IMR-90 (cell line): ENCODE data around the gene PLSCR3. TPM values are rescaled to one million over a fixed set of nuclear protein-coding genes. Genes with fewer than 3 reads are reported as not detected.

Source experiments
- ATAC-seq: fragments of 200-7000 bp; cut with Tn5 transposase; 2 replicates; pipeline ENCODE4 v1.9.1; 2020; ENCODE audit warnings: low read depth, mild to moderate bottlenecking, moderate library complexity
- BruUV-seq: library from RNA; stranded (reverse); fragments of 400-500 nt; replicated peaks from 2 replicates; lab custom pipeline; 2021; lab: Mats Ljungman, UMichigan
- CTCF ChIA-PET: fragments of 300-600 bp; formaldehyde crosslinking; extraction: SDS; loops from one replicate; lab custom pipeline; 2021; ENCODE audit warnings: antibody characterized with exemption; lab: Yijun Ruan, JAX
- POLR2A ChIA-PET: fragments of 300-600 bp; sonication (Branson Sonifier 250); formaldehyde crosslinking; loops from one replicate; lab custom pipeline; 2022; ENCODE audit warnings: antibody characterized with exemption; ENCODE audit not compliant: unreplicated experiment; lab: Charles Lee
- DNase-seq: peaks from one replicate; pipeline ENCODE4 v3.0.0; 2013
- H2AFZ ChIP-seq: replicated peaks from 2 replicates; pipeline ENCODE3; 2013; ENCODE audit warnings: low read length, mild to moderate bottlenecking; ENCODE audit not compliant: poor library complexity
- H2AK5ac ChIP-seq: 2 replicates; pipeline ENCODE4 v1.6.1; 2013; ENCODE audit warnings: low read depth, low read length, inconsistent platforms
- H2AK9ac ChIP-seq: replicated peaks from 2 replicates; pipeline ENCODE3; 2013; ENCODE audit warnings: mild to moderate bottlenecking, low read depth, low read length, moderate library complexity; ENCODE audit not compliant: poor library complexity
- H2BK120ac ChIP-seq: 2 replicates; pipeline ENCODE4 v1.6.1; 2013; ENCODE audit warnings: low read depth, low read length, inconsistent platforms
- H2BK15ac ChIP-seq: 3 replicates; pipeline ENCODE4 v1.6.1; 2013; ENCODE audit warnings: low read depth, low read length, inconsistent platforms
- H2BK20ac ChIP-seq: 2 replicates; pipeline ENCODE4 v1.6.1; 2013; ENCODE audit warnings: low read depth, mild to moderate bottlenecking, inconsistent platforms, low read length, moderate library complexity
- H2BK5ac ChIP-seq: 2 replicates; pipeline ENCODE4 v1.6.1; 2013; ENCODE audit warnings: mild to moderate bottlenecking, low read depth, low read length, inconsistent platforms; ENCODE audit not compliant: poor library complexity, severe bottlenecking
- H3K14ac ChIP-seq: replicated peaks from 2 replicates; pipeline ENCODE4 v1.6.1; 2013; ENCODE audit warnings: low read depth, low read length, inconsistent platforms
- H3K18ac ChIP-seq: 2 replicates; pipeline ENCODE4 v1.6.1; 2013; ENCODE audit warnings: low read depth, low read length, control low read depth
- H3K23ac ChIP-seq: 2 replicates; pipeline ENCODE4 v1.6.1; 2013; ENCODE audit warnings: low read depth, low read length, inconsistent platforms
- H3K27ac ChIP-seq: 2 replicates; pipeline ENCODE4 v1.5.1; 2013; ENCODE audit warnings: mild to moderate bottlenecking, control low read depth, low read length; ENCODE audit not compliant: insufficient read depth
- H3K27me3 ChIP-seq: 2 replicates; pipeline ENCODE4 v1.6.1; 2013; ENCODE audit warnings: low read length; ENCODE audit not compliant: control insufficient read depth, insufficient read depth
- H3K36me3 ChIP-seq: 2 replicates; pipeline ENCODE4 v1.6.1; 2013; ENCODE audit warnings: low read length, mixed read lengths; ENCODE audit not compliant: control insufficient read depth, insufficient read depth
- H3K4ac ChIP-seq: 2 replicates; pipeline ENCODE4 v1.6.1; 2013; ENCODE audit warnings: low read depth, low read length, inconsistent platforms
- H3K4me1 ChIP-seq: 2 replicates; pipeline ENCODE4 v1.6.1; 2013; ENCODE audit warnings: low read length, mixed read lengths; ENCODE audit not compliant: control insufficient read depth, insufficient read depth
- H3K4me2 ChIP-seq: 2 replicates; pipeline ENCODE4 v1.6.1; 2013; ENCODE audit warnings: low read depth, mild to moderate bottlenecking, control low read depth, low read length, moderate library complexity
- H3K4me3 ChIP-seq: 2 replicates; pipeline ENCODE4 v1.5.1; 2013; ENCODE audit warnings: low read depth, mild to moderate bottlenecking, control low read depth, low read length, moderate library complexity; ENCODE audit not compliant: insufficient read depth
- H3K56ac ChIP-seq: 2 replicates; pipeline ENCODE4 v1.6.1; 2013; ENCODE audit warnings: low read length, inconsistent platforms; ENCODE audit not compliant: insufficient read depth; ENCODE audit errors: extremely low read depth
- H3K79me1 ChIP-seq, 2 experiments: 2 replicates each; pipeline ENCODE4 v1.6.1; 2013; ENCODE audit warnings: low read length in 2 of 2, inconsistent platforms in 1 of 2, low read depth in 1 of 2
- H3K9ac ChIP-seq: 2 replicates; pipeline ENCODE4 v1.6.1; 2013; ENCODE audit warnings: low read depth, low read length, control low read depth
- H3K9me1 ChIP-seq: 2 replicates; pipeline ENCODE4 v1.6.1; 2013; ENCODE audit warnings: low read length, inconsistent platforms; ENCODE audit not compliant: insufficient read depth
- H3K9me3 ChIP-seq: 2 replicates; pipeline ENCODE4 v1.6.1; 2013; ENCODE audit warnings: low read length; ENCODE audit not compliant: control insufficient read depth, insufficient read depth
- H4K20me1 ChIP-seq: 2 replicates; pipeline ENCODE4 v1.6.1; 2013; ENCODE audit warnings: low read length, inconsistent platforms; ENCODE audit not compliant: insufficient read depth
- H4K5ac ChIP-seq: 2 replicates; pipeline ENCODE4 v1.6.1; 2013; ENCODE audit warnings: mild to moderate bottlenecking, low read depth, low read length, control low read depth
- H4K8ac ChIP-seq, 2 experiments: 2 replicates each; pipeline ENCODE4 v1.6.1; 2013; ENCODE audit warnings: low read depth in 2 of 2, low read length in 2 of 2, control low read depth in 1 of 2, inconsistent platforms in 1 of 2
- H4K91ac ChIP-seq: 2 replicates; pipeline ENCODE4 v1.6.1; 2013; ENCODE audit warnings: low read depth, low read length, inconsistent platforms; ENCODE audit not compliant: insufficient read depth
- BHLHE40 ChIP-seq: fragments of 150-350 bp; IDR thresholded peaks from 2 replicates; pipeline ENCODE4 v1.6.1; 2016; ENCODE audit warnings: mild to moderate bottlenecking, low read depth, low read length
- CEBPB ChIP-seq: IDR thresholded peaks from 2 replicates; pipeline ENCODE4 v1.6.1; 2012; ENCODE audit warnings: low read depth, low read length, improper control_type of control experiment
- CHD1 ChIP-seq: IDR thresholded peaks from 2 replicates; pipeline ENCODE4 v1.6.1; 2012; ENCODE audit warnings: low read depth, low read length, improper control_type of control experiment
- CTCF ChIP-seq: conservative IDR thresholded peaks from 2 replicates; pipeline ENCODE4 v1.5.1; 2012; ENCODE audit warnings: mild to moderate bottlenecking, low read depth, low read length, improper control_type of control experiment
- ELK1 ChIP-seq: fragments of 150-350 bp; IDR thresholded peaks from 2 replicates; pipeline ENCODE4 v1.6.1; 2016; ENCODE audit warnings: low read depth, mild to moderate bottlenecking, low read length, moderate library complexity, borderline replicate concordance
- FOS ChIP-seq: fragments of 150-350 bp; IDR thresholded peaks from 2 replicates; pipeline ENCODE4 v1.6.1; 2016; ENCODE audit warnings: low read depth, low read length
- MAFK ChIP-seq: IDR thresholded peaks from 2 replicates; pipeline ENCODE4 v1.6.1; 2012; ENCODE audit warnings: low read depth, low read length, improper control_type of control experiment
- MAZ ChIP-seq: IDR thresholded peaks from 2 replicates; pipeline ENCODE4 v1.6.1; 2012; ENCODE audit warnings: low read depth, mild to moderate bottlenecking, low read length, improper control_type of control experiment, moderate library complexity, borderline replicate concordance
- MXI1 ChIP-seq: IDR thresholded peaks from 2 replicates; pipeline ENCODE4 v1.6.1; 2012; ENCODE audit warnings: low read depth, mild to moderate bottlenecking, low read length, moderate library complexity, borderline replicate concordance
- NFE2L2 ChIP-seq: fragments of 150-350 bp; IDR thresholded peaks from 2 replicates; pipeline ENCODE4 v1.6.1; 2016; ENCODE audit warnings: low read depth, mild to moderate bottlenecking, low read length
- POLR2A ChIP-seq: IDR thresholded peaks from 2 replicates; pipeline ENCODE4 v1.6.1; 2012; ENCODE audit warnings: mild to moderate bottlenecking, low read depth, low read length
- RFX5 ChIP-seq: IDR thresholded peaks from 2 replicates; pipeline ENCODE4 v1.8.0; 2012; ENCODE audit warnings: low read depth, mild to moderate bottlenecking, low read length, moderate library complexity
- SMC3 ChIP-seq: fragments of 150-350 bp; IDR thresholded peaks from 2 replicates; pipeline ENCODE4 v1.6.1; 2016; ENCODE audit warnings: low read depth, mild to moderate bottlenecking, antibody characterized with exemption, low read length, moderate library complexity
- USF2 ChIP-seq: fragments of 150-350 bp; IDR thresholded peaks from 2 replicates; pipeline ENCODE4 v1.6.1; 2017; ENCODE audit warnings: mild to moderate bottlenecking, antibody characterized with exemption, low read length, low read depth
- WGBS, 2 experiments: methylation state at CpG; one replicate each; pipeline versions ENCODE4 v1.1.5 to v1.1.7; 2013; ENCODE audit warnings: missing lambda C conversion rate in 2 of 2; ENCODE audit not compliant: insufficient read length in 1 of 2; ENCODE audit errors: extremely low coverage in 2 of 2; 5-methylcytosine and 5-hydroxymethylcytosine counted together
- dilution Hi-C: fragments of 300-500 bp; cut with HindIII; formaldehyde crosslinking; loops from one replicate; pipeline ENCODE4 v1.14.3; 2018; ENCODE audit warnings: low sequenced_read_pairs; ENCODE audit not compliant: unreplicated experiment
- in situ Hi-C: fragments of 300-500 bp; cut with MboI; formaldehyde crosslinking; loops from 3 replicates; pipeline ENCODE4 v1.14.3; 2019; ENCODE audit warnings: low sequenced_read_pairs, inconsistent platforms, mixed read lengths
- intact Hi-C: fragments of 100-400 bp; cut with micrococcal nuclease; formaldehyde crosslinking; loops from 2 replicates; pipeline ENCODE4 v1.10.0; 2022
- polyA plus RNA-seq, 3 experiments: library from polyadenylated mRNA; depleted of rRNA; stranded (reverse); fragments of >200 nt; gene quantifications; 2 replicates each; pipeline ENCODE4 v1.2.3, GENCODE V29; 2012; ENCODE audit warnings: low replicate concordance in 1 of 3
- total RNA-seq: library from RNA; depleted of rRNA; stranded (reverse); fragments of >200 nt; gene quantifications from 2 replicates; pipeline ENCODE4 v1.2.3, GENCODE V29; 2012

PLSCR3 gene
- total and polyA plus RNA-seq, 2 of the 4 experiments (the other 2 are of a cell fraction): 6.1 to 116 TPM

GRCh38 chr17:7380855-7381683, 13.3 kb downstream of the PLSCR3 start, which contains the start of gene TNK1:
TSS of gene TNK1 (plus strand) at chr17:7381089. CDS start at chr17:7382927, 1,838 bp downstream.
- H2BK20ac ChIP-seq: no peak within 1 kb of the TSS
- no peak within 1 kb of the TSS for H4K5ac ChIP-seq
- 5% methylated on average over 23 of the region's 52 CpGs; no CpG with 5 or more reads in 1 of the 2 experiments for WGBS, 2 experiments
- peak within 1 kb of the TSS; percentile 57 for H2AK9ac ChIP-seq
- in situ Hi-C loops (no loop called here), intact Hi-C loops (no loop called here), dilution Hi-C loops (no loop called here)
- H3K36me3 ChIP-seq: no peaks in the 10 kb centered on the region
- H4K8ac ChIP-seq: no peak within 1 kb of the TSS; a peak in 1 of 4 replicates
- H3K9ac ChIP-seq: no peak within 1 kb of the TSS; the same call in 1 of the 2 replicates
- H2BK15ac ChIP-seq: no peak within 1 kb of the TSS
- no peak within 1 kb of the TSS for H3K27ac ChIP-seq
- H3K79me1 ChIP-seq: no peaks in the 10 kb centered on the region
- no peak within 1 kb of the TSS for H2BK5ac ChIP-seq
- no peak within 1 kb of the TSS for H4K91ac ChIP-seq
- ATAC-seq: peak; percentile 4; the same call in 1 of the 2 replicates
- peak within 1 kb of the TSS; percentile 3 for H3K4me2 ChIP-seq
- no peaks in the 10 kb centered on the region for H4K20me1 ChIP-seq
- peaks cover 2% of the 10 kb centered on the region; the same call in 1 of the 2 replicates for H3K9me1 ChIP-seq
- H3K4ac ChIP-seq: no peak within 1 kb of the TSS
- H3K4me3 ChIP-seq: peak within 1 kb of the TSS; percentile 11; the same call in 1 of the 2 replicates
- H3K14ac ChIP-seq: no peak within 1 kb of the TSS
- H3K23ac ChIP-seq: no peak within 1 kb of the TSS; the same call in 1 of the 2 replicates
- H3K56ac ChIP-seq: no peak within 1 kb of the TSS
- H3K18ac ChIP-seq: no peak within 1 kb of the TSS
- H2BK120ac ChIP-seq: no peak within 1 kb of the TSS
- no peak for DNase-seq
- peaks cover 7% of the 10 kb centered on the region; the same call in 1 of the 2 replicates for H3K4me1 ChIP-seq
- peak within 1 kb of the TSS; percentile 84 for H2AFZ ChIP-seq
- ChIA-PET CTCF (no interaction called here), POLR2A (interaction anchor here (0.6 kb wide), 1 partner anchor 12 kb away, joined by 4 read pairs; no protein-coding TSS in a partner anchor)
- peak within 1 kb of the TSS; percentile 44; the same call in 1 of the 2 replicates for H2AK5ac ChIP-seq
- H3K27me3 ChIP-seq: peaks cover 26% of the 10 kb centered on the region
- BruUV-seq: no TSS peak
- peaks cover 8% of the 10 kb centered on the region; the same call in 1 of the 2 replicates for H3K9me3 ChIP-seq
- TF ChIP-seq POLR2A: no peak
- TF ChIP-seq RFX5: no peak
- no peak for TF ChIP-seq CHD1
- TF ChIP-seq CEBPB: no peak
- TF ChIP-seq MXI1: no peak
- TF ChIP-seq MAFK: no peak
- no peak for TF ChIP-seq CTCF
- no peak for TF ChIP-seq SMC3
- TF ChIP-seq MAZ: no peak
- no peak for TF ChIP-seq NFE2L2
- TF ChIP-seq BHLHE40: no peak
- TF ChIP-seq USF2: no peak
- no peak for TF ChIP-seq ELK1
- TF ChIP-seq FOS: no peak
